Stomach (tissue), 4 donors: ENCODE measurements around the gene LRRC61.
"Not testable (repeated sequence)": the region's sequence is repeated elsewhere in the genome, so short reads cannot be mapped to it uniquely, and the experiment has no call there.

Experiments used
- CTCF ChIP-seq, 7 experiments: fragments of 450-650 bp in 4 of 7; fragments of 200-600 bp in 3 of 7; sonication (generic) in 3 of 7; IDR thresholded peaks; one replicate each; pipeline ENCODE4 v1.5.1; 2016 to 2019; ENCODE audit warnings: antibody characterized with exemption in 7 of 7, control low read depth in 2 of 7, mild to moderate bottlenecking in 1 of 7
- EP300 ChIP-seq: sonication (generic); formaldehyde crosslinking; IDR thresholded peaks from one replicate; pipeline ENCODE4 v1.6.1; 2017; ENCODE audit warnings: antibody characterized with exemption
- POLR2A ChIP-seq, 4 donors: fragments of 450-650 bp; IDR thresholded peaks; one replicate each; pipeline ENCODE4 v1.6.1; 2016; ENCODE audit warnings: antibody characterized with exemption in 4 of 4, control low read depth in 2 of 4, mild to moderate bottlenecking in 1 of 4, moderate library complexity in 1 of 4

GRCh38 chr7:150290317-150290716, 32.8 kb upstream of the LRRC61 start:
- not testable (repeated sequence) for TF ChIP-seq CTCF (IDR thresholded peaks at IDR 0.05); EP300; POLR2A (IDR thresholded peaks at IDR 0.05)
